GM10266 (cell line): ENCODE data around the gene CNOT3.

Experiments used
- DNase-seq: peaks from one replicate; pipeline ENCODE4 v3.0.0; 2012; ENCODE audit errors: extremely low spot score
- CTCF ChIP-seq: IDR thresholded peaks from 2 replicates; pipeline ENCODE4 v1.5.1; 2012; ENCODE audit warnings: mild to moderate bottlenecking, low read depth; ENCODE audit not compliant: control insufficient read depth, insufficient read depth; ENCODE audit errors: missing control alignments

The CNOT3 gene

GRCh38 chr19:54145541-54146158, 8.1 kb downstream of the CNOT3 start:
- TF ChIP-seq CTCF: no peak
- no peak for DNase-seq

- DNase-seq: no peak
- TF ChIP-seq CTCF: no peak
Observed at GRCh38 chr19:54147676-54148075, 10.1 kb downstream of the CNOT3 start.

GRCh38 chr19:54148158-54148557, 10.6 kb downstream of the CNOT3 start:
- DNase-seq: no peak
- TF ChIP-seq CTCF: no peak

- no peak for TF ChIP-seq CTCF
- DNase-seq: no peak
Observed at GRCh38 chr19:54149021-54149812, 11.7 kb downstream of the CNOT3 start.

GRCh38 chr19:54151362-54152035, 13.9 kb downstream of the CNOT3 start:
- TF ChIP-seq CTCF: no peak
- DNase-seq: no peak

GRCh38 chr19:54152267-54152666, 14.7 kb downstream of the CNOT3 start:
- DNase-seq: no peak
- TF ChIP-seq CTCF: no peak
